ENCODE results near the gene CDIPT. TPM values are rescaled to one million over a fixed set of nuclear protein-coding genes. Genes with fewer than 3 reads are reported as not detected.

The CDIPT gene
- polyA plus RNA-seq, 1 donor from 2014 or later = 95.6 TPM

DNA sequence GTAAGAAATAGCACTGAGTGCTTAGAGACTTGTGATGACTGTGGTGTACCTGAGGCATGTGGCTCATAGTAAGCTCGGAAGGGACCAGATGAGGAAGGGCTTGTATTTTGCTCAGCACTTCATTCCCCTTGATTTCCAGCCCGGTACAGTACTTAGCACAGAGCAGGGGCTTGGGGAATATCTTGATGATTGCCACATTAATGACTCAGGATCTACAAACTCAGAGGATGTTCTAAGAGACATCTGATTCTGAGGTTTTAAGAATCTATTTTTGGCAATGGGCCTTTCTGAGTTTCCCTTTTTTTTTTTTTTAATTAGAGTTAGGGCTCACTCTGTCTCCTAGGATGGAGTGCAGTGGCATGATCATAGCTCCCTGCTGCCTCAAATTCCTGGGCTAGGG, 46.4 kb upstream of the CDIPT start:
- H3K79me2 ChIP-seq (replicated peaks; ENCODE audit: insufficient read depth, low read length) = no peaks in the 10 kb centered on the region
- H4K20me1 ChIP-seq (ENCODE audit: insufficient read depth) = no peaks in the 10 kb centered on the region
- no peaks in the 10 kb centered on the region for H3F3A ChIP-seq (ENCODE audit: insufficient read depth, low read length, poor library complexity, severe bottlenecking)
- H2AFZ ChIP-seq (ENCODE audit: low read depth, low read length) = no peak overlapping the region
- no peaks in the 10 kb centered on the region for H3K36me3 ChIP-seq (ENCODE audit: insufficient read depth, low read length)
- no peaks in the 10 kb centered on the region for H3K9me2 ChIP-seq (ENCODE audit: insufficient read depth, low read length)
- H3K9me3 ChIP-seq (ENCODE audit: low read length) = no peaks in the 10 kb centered on the region
- no peak overlapping the region for H3K4me3 ChIP-seq (ENCODE audit: low read length)
- no peak overlapping the region for H3K27ac ChIP-seq (ENCODE audit: low read length)
- H3K4me2 ChIP-seq (ENCODE audit: low read length) = no peak overlapping the region
- H3K9ac ChIP-seq (ENCODE audit: low read length) = no peak overlapping the region
- TF ChIP-seq EP300 (conservative IDR thresholded peaks at IDR 0.05; ENCODE audit: poor library complexity, severe bottlenecking) (no peak), POLR2AphosphoS5 (IDR thresholded peaks at IDR 0.05) (no peak), RAD21 (conservative IDR thresholded peaks at IDR 0.05) (no peak), EZH2 (IDR thresholded peaks at IDR 0.05; ENCODE audit: borderline replicate concordance, insufficient read depth, low read length, poor library complexity, severe bottlenecking) (no peak), MXI1 (conservative IDR thresholded peaks at IDR 0.05; ENCODE audit: poor library complexity, severe bottlenecking) (no peak), SMC3 (conservative IDR thresholded peaks at IDR 0.05; ENCODE audit: poor library complexity) (no peak), REST (IDR thresholded peaks at IDR 0.05; ENCODE audit: borderline replicate concordance) (no peak), TAF1 (IDR thresholded peaks at IDR 0.05; ENCODE audit: low read depth) (no peak)
- TF ChIP-seq, protein P1, sequence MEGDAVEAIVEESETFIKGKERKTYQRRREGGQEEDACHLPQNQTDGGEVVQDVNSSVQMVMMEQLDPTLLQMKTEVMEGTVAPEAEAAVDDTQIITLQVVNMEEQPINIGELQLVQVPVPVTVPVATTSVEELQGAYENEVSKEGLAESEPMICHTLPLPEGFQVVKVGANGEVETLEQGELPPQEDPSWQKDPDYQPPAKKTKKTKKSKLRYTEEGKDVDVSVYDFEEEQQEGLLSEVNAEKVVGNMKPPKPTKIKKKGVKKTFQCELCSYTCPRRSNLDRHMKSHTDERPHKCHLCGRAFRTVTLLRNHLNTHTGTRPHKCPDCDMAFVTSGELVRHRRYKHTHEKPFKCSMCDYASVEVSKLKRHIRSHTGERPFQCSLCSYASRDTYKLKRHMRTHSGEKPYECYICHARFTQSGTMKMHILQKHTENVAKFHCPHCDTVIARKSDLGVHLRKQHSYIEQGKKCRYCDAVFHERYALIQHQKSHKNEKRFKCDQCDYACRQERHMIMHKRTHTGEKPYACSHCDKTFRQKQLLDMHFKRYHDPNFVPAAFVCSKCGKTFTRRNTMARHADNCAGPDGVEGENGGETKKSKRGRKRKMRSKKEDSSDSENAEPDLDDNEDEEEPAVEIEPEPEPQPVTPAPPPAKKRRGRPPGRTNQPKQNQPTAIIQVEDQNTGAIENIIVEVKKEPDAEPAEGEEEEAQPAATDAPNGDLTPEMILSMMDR (IDR thresholded peaks at IDR 0.05; ENCODE audit: poor library complexity, severe bottlenecking) = no peak
- H3K27me3 ChIP-seq (ENCODE audit: insufficient read depth, low read depth, low read length) = no peaks in the 10 kb centered on the region

GRCh38 chr16:29908719-29909220, 45.7 kb upstream of the CDIPT start:
- H3K9me3 ChIP-seq (ENCODE audit: low read length) = no peaks in the 10 kb centered on the region
- no peak overlapping the region for H2AFZ ChIP-seq (ENCODE audit: low read depth, low read length)
- H3K27me3 ChIP-seq (ENCODE audit: insufficient read depth, low read depth, low read length) = no peaks in the 10 kb centered on the region
- no peaks in the 10 kb centered on the region for H3F3A ChIP-seq (ENCODE audit: insufficient read depth, low read length, poor library complexity, severe bottlenecking)
- H3K4me3 ChIP-seq (ENCODE audit: low read length) = no peak overlapping the region
- no peak overlapping the region for H3K27ac ChIP-seq (ENCODE audit: low read length)
- H3K36me3 ChIP-seq (ENCODE audit: insufficient read depth, low read length) = no peaks in the 10 kb centered on the region
- no peaks in the 10 kb centered on the region for H3K9me2 ChIP-seq (ENCODE audit: insufficient read depth, low read length)
- H4K20me1 ChIP-seq (ENCODE audit: insufficient read depth) = no peaks in the 10 kb centered on the region
- TF ChIP-seq, protein P1 (IDR thresholded peaks at IDR 0.05; ENCODE audit: poor library complexity, severe bottlenecking) = no peak
- TF ChIP-seq MXI1 (conservative IDR thresholded peaks at IDR 0.05; ENCODE audit: poor library complexity, severe bottlenecking) (no peak), EP300 (conservative IDR thresholded peaks at IDR 0.05; ENCODE audit: poor library complexity, severe bottlenecking) (no peak), EZH2 (IDR thresholded peaks at IDR 0.05; ENCODE audit: borderline replicate concordance, insufficient read depth, low read length, poor library complexity, severe bottlenecking) (no peak), REST (IDR thresholded peaks at IDR 0.05; ENCODE audit: borderline replicate concordance) (no peak), SMC3 (conservative IDR thresholded peaks at IDR 0.05; ENCODE audit: poor library complexity) (no peak), POLR2AphosphoS5 (IDR thresholded peaks at IDR 0.05) (no peak)
- H3K79me2 ChIP-seq (replicated peaks; ENCODE audit: insufficient read depth, low read length) = no peaks in the 10 kb centered on the region
- H3K9ac ChIP-seq (ENCODE audit: low read length) = no peak overlapping the region
- H3K4me2 ChIP-seq (ENCODE audit: low read length) = no peak overlapping the region
